Epithelial cell of esophagus (primary cell): ENCODE measurements around the gene POU6F2.
A peak's percentile ranks its signal among the peaks of the same experiment; 100 is the strongest.
"Not testable (repeated sequence)": the region's sequence is repeated elsewhere in the genome, so short reads cannot be mapped to it uniquely, and the experiment has no call there.

ENCODE experiments used
- DNase-seq: peaks from one replicate; pipeline ENCODE4 v3.0.0; 2010; ENCODE audit warnings: low read depth
- H3K4me3 ChIP-seq: 2 replicates; pipeline ENCODE4 v1.5.1; 2011; ENCODE audit warnings: mild to moderate bottlenecking, low read length, control low read depth
- TF ChIP-seq, protein P1 (sequence below): IDR thresholded peaks from 2 replicates; pipeline ENCODE4 v1.5.1; 2011; ENCODE audit warnings: low read depth, mild to moderate bottlenecking, low read length, control low read depth, inconsistent platforms; ENCODE audit not compliant: insufficient read depth; ENCODE audit errors: missing control alignments

POU6F2 gene

DNA sequence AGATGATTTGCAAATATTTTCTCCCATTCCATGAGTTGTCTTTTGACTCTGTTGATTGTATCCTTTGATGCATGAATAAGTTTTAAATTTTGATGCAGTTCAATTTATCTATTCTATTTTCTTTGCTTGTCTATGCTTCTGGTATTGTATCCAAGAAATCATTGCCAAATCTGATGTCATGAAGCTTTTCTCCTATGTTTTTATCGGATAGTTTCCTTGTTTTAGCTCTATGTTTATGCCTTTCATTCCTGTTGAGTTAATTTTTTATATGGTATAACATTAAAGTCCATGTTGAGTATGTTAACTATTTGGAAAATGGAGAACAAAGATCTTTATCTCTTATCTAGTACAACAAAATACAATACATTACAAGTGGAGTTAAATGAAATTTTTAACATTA is 41.1 kb upstream of the POU6F2 start:
- no peak overlapping the region for H3K4me3 ChIP-seq
- TF ChIP-seq, protein P1, sequence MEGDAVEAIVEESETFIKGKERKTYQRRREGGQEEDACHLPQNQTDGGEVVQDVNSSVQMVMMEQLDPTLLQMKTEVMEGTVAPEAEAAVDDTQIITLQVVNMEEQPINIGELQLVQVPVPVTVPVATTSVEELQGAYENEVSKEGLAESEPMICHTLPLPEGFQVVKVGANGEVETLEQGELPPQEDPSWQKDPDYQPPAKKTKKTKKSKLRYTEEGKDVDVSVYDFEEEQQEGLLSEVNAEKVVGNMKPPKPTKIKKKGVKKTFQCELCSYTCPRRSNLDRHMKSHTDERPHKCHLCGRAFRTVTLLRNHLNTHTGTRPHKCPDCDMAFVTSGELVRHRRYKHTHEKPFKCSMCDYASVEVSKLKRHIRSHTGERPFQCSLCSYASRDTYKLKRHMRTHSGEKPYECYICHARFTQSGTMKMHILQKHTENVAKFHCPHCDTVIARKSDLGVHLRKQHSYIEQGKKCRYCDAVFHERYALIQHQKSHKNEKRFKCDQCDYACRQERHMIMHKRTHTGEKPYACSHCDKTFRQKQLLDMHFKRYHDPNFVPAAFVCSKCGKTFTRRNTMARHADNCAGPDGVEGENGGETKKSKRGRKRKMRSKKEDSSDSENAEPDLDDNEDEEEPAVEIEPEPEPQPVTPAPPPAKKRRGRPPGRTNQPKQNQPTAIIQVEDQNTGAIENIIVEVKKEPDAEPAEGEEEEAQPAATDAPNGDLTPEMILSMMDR: no peak
- no peak for DNase-seq

DNA sequence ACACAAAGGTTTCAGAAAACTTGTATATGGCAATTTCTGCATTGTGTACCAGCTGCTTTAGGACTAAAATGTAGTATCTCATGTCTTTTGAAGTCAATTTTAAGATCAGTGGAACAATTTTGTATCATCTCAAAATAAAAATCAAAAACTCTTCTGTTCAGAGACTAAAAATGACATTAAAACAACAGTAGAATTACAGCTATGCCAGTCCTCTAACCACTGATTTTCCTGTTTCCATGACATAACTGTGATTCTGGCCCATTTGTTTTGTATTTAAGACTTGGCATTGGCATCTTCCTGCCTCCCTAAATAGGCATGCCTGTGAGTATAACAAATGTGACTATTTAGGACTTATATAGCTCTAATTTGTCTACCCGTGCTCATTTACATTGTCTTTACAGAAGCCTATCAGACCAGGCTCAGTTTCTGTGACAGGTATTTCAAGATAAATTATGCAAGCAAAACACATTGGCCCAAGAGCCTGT is 39.7 kb upstream of the POU6F2 start:
- no peak for DNase-seq
- H3K4me3 ChIP-seq: no peak overlapping the region
- TF ChIP-seq, protein P1: no peak

DNA sequence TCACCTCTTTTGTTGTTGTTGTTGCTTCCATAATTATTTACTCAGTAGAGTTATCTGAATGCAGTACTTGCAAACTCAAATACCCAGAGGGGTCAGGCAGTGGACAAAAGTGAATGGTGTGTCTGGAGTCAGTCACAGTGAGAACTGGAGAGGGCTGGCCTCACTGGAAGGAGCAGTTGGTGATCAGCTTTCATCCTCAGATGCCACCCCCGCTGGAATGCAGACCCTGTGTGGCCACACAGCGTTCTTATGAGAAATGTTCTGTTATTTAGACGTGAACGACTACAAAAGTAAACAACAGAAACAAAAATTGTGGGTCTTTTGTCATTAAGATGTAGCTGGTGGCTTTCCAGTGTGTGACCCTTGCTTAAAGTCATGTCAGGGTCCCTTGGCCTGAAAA is 39.1 kb upstream of the POU6F2 start:
- no peak for DNase-seq
- H3K4me3 ChIP-seq: no peak overlapping the region
- TF ChIP-seq, protein P1: no peak

DNA sequence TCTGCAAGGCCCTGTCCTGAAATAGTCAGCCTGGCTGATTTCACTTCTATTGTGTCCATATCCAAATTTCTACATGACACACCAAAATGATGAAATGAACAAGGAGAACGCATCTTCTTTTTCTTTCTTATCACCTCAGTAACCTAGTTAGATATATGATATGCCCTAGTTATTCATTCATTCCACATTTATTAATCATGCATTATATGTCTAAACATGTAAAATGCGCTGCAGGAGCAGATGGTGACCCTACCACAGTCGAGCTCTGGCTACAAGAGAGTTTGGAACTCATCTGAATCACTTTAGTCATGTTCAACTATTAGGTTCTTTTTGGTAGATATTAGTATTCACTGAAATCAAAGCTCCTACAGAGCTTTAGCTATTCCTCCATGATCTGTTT is 36.9 kb upstream of the POU6F2 start:
- TF ChIP-seq, protein P1: no peak
- H3K4me3 ChIP-seq: no peak overlapping the region
- peak; percentile 55 for DNase-seq

DNA sequence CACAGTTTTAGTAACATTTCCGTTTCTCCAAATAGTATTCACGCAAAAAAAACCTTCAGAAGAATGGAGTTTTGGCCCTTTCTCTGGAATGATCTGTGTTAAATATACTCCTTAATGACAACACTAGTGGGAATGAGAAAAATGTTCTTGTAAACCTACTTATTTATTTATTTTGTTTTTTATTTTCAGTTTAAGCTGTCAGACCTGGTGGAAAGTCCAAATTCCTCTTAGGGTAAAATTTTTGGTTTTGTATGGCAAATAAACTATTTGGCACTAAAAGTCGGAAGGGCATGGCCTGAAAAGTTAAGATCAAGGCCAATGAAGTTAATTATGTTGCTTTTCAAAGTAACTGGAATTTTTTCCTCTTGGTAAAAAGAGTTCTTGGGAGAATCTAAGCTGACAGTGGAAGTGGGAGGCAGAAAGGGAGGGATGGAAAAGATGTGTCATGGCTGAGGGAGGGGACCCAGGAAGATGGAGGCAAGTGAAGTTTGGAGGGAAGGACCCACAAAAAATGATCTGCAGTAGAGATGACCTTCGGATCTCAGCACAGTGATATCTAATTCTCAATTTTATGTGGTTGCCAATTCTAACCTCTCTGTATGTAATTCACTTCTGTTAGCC is 35.2 kb upstream of the POU6F2 start:
- DNase-seq: no peak
- no peak overlapping the region for H3K4me3 ChIP-seq
- TF ChIP-seq, protein P1: no peak

DNA sequence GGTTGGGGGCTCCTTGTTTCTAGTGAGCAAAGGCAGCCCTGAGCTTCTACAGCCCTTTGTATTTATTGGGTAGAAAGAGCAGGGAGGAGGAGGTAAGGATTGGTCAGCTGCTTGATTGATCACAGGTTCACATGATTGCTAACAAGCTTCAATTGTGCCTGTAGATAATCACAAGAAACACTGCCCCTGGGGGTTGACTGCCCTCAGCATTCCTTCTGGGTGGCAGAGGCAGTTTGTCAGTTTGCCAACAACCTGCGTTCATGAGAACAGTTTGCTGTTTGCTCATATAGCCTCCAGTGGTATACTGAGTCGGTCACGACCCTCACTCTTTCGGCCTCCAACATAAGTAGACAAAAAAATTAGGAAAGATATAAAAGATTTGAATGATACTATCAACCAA is 30.2 kb upstream of the POU6F2 start:
- not testable (repeated sequence) for DNase-seq, H3K4me3 ChIP-seq

DNA sequence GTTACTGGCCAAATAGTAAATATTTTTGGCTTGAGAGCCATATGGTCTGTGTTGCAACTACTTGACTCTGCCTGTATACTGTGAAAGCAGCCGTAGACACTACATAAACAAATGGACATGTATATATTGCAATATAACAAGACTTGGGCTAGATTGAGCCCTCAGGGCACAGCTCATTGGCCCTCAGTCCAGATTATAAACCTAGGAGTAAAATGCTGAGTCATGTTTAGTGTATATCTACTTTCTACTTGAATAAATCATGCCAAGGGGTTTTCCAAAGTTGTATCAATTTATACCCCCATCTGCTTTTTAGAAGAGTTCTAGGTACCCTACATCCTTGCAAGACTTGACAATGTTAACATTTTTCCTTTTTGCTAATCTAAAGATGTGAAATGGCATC is 27.4 kb upstream of the POU6F2 start:
- DNase-seq: peak; percentile 33
- TF ChIP-seq, protein P1: no peak

DNA sequence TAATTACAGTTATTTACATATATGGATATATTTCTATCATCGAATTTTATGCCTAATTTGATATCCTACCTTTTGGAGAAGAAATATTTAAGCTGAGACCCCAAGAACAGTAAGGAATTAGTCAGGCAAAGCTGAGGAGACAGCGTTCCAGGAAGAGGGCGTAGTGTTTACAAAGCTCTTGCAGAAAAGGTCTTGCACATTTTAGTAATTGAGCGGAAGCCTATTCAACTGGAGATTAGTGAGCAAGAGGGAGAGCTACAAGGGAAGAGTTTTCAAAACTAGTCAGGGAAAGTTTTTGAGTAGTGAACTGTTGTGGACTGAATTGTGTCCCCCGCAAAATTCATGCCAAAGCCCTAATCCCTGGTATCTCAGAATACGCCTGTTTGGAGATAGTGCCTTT is 26.5 kb upstream of the POU6F2 start:
- no peak for DNase-seq
- H3K4me3 ChIP-seq: no peak overlapping the region
- TF ChIP-seq, protein P1: no peak

More for the DNA sequence above, 27.4 kb upstream of the POU6F2 start:
- no peak overlapping the region for H3K4me3 ChIP-seq
